Measurements from ENCODE around the gene CHGA.

CHGA gene, protein sequence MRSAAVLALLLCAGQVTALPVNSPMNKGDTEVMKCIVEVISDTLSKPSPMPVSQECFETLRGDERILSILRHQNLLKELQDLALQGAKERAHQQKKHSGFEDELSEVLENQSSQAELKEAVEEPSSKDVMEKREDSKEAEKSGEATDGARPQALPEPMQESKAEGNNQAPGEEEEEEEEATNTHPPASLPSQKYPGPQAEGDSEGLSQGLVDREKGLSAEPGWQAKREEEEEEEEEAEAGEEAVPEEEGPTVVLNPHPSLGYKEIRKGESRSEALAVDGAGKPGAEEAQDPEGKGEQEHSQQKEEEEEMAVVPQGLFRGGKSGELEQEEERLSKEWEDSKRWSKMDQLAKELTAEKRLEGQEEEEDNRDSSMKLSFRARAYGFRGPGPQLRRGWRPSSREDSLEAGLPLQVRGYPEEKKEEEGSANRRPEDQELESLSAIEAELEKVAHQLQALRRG

DNA sequence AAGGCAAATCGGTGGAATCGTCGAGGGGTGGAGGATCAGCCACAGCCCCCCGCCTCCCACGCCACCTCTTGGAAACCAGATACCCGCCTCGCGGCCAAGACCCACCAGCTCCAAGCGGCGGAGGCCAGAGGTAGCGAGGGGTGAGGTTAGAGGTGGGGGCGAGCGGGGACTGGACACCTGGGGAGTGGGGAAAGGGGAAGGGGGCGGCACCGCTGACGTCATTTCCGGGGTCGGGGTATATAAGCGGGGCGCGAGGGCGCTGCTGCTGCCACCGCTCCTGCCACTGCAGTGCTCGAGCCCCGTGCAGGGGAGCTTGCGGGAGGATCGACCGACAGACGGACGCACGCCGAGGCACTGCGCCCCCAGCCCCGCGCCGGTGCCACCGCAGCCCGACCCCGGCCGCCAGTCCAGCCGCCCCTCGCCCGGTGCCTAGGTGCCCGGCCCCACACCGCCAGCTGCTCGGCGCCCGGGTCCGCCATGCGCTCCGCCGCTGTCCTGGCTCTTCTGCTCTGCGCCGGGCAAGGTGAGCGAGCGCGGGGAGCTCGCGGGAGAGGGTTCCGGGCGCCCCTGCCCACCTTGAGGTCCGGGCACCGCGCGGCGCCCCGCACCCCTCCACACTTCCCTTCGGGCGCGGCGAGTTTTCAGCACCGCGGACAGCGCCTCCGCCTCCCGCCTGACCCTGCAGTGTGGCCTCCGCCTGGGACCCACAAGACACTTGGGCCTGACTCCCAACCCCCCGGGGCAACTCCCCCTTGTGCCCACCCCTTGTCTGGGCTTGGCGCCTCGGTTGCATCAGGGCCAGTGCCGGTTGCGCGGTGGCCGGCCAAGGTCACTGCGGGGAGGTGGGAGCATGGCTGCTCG is at the start of gene CHGA:
Gene CHGA, plus strand, starts transcription at position 268 of the 861 bp plus-strand sequence. Its CDS starts 210 bp downstream, at position 478.
- peak in 2 of 3 experiments; percentile 20 to 29 for DNase-seq (ENCODE audit: low read depth in 2 of 3, low spot score in 2 of 3)

DNA sequence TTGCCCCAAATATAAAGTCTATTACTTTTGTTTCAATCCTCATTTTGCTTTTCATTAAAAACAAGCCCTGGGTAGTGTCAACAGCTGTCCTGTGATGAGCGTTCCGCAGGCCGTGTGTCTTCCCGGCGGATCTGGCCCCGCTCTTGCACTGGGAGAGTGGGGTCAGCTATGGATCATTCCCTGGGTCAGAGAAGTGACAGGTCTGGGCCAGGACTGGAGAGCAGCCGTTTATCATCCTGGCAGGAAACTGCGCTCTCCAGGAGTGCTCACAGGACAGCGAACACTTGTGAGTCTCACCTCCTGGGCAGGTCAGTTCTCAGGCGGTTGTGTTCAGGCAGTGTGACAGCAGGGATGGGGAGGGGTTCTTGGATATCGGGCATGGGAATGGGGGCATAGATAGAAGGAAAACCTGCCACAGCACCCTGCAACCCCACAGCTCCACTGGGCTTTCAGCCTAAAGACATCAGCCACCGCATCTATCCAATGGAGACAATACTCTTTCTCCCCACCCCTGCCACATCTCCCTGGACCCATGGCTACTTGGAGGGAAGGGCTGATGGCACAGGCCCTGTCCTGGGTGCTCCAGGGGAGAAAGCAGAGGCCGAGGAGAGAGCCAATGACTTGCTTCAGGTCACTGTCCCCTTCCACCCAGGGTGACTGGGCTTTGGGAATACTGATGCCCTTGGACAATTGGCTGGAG is 47.8 kb upstream of the CHGA start:
- DNase-seq (ENCODE audit: low read depth in 2 of 3, low spot score in 2 of 3) = no peak

DNA sequence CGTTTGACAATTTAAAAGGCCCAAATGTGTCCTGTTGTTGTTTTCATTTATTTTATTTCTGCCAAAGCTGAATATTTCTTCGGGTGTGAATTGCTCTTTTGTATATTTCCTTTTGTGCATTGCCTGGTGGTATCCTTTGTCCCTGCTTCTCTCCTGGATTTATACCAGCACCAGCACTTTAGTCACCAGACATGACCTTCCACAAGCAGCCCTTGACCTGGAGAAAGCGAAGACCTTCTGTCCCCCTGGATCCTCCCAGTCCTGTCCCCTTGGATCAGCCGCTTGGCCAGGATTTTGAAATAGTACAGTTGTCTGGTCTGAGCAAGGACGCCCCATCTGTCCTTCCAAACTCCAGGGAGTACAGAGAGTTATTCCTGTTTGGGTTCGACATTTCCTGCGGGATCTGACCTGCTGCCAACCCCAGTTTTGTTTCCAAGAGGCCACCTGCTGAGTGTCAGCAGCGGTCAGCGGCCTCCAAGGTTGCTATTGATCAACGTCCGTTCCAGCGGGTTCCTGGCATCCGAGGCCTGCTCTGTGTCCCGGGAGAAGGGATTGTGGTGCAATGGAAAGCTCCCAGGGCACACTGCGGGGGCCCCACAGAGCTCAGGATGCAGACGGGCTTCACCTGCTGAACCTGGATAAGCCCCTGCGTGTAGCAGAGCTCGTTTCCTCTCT is 45.1 kb upstream of the CHGA start:
- DNase-seq (ENCODE audit: low read depth in 2 of 3, low spot score in 2 of 3) = no peak

DNA sequence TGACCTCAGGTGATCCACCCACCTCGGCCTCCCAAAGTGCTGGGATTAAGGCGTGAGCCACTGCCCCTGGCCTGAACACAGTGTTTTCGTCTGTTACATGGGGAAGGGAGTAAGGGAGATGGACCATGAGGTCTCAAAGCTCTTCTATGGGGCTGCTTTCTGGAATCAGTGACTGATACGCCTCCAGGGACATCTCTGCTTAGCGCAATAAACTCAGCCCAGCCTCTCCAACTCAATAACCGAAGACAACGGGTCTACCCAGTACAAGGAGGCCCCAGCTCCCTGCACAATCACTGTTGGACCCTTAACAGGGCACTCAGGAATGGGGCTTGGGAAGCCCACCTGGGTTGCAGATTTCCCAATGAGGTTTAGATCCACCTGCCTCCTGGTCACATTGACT is 42.6 kb upstream of the CHGA start:
- no peak for DNase-seq (ENCODE audit: low read depth in 2 of 3, low spot score in 2 of 3)

DNA sequence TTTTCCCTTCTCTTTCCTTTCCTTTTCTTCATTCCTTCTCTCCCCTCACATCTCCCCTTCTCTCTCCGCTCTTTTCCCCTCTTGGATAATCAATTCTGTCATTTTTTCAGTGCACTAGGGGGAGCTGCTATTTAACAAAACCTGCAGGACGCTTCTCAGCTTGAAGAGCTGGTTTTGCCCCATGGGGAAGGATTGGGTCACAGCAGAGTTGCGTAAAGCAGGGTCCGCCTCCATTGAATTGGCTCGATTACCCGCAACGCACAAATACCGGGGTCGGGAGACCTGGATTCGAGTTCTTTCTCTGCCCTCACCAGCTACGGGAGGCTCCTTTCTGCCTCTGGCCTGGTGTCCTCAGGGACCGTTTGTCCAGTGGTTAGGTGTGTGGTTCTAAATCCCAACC is 42.1 kb upstream of the CHGA start:
- DNase-seq (ENCODE audit: low read depth in 2 of 3, low spot score in 2 of 3) = no peak

DNA sequence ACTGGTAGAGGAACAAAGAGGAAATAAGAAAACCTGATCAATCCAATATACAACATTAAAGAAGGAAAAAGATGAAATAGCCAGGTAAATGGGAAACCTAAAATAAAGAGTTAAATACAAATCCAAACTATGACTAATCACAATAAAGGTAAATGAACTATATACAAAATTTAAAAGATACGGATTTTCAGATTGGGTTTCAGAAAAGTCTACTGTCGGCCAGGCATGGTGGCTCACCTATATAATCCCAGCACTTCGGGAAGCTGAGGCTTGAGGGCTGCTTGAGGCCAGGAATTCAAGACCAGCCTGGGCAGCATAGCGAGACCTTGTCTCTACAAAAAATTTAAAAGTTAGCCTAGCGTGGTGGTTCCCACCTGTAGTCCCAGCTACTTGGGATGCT is 39.9 kb upstream of the CHGA start:
- DNase-seq (ENCODE audit: low read depth in 2 of 3, low spot score in 2 of 3) = no peak

DNA sequence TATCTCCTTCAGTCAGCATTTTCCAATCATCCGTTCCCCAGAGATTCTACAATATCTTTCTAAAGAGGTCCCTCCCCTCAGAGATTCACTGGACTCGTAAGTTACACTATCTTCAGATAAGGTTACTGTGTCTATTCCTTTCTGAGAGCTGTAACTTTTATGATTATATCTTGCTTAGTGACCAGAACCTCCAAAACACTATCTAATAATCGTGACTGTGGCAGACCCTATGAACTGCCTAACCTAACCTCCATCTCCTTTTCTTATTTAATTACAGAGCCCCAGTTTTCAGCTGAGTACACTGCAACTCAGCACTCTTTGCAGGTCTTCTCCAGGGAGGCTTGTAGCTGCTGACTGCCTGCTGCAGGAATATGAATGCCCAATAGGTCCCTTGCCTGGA is 38.5 kb upstream of the CHGA start:
- no peak for DNase-seq (ENCODE audit: low read depth in 2 of 3, low spot score in 2 of 3)

DNA sequence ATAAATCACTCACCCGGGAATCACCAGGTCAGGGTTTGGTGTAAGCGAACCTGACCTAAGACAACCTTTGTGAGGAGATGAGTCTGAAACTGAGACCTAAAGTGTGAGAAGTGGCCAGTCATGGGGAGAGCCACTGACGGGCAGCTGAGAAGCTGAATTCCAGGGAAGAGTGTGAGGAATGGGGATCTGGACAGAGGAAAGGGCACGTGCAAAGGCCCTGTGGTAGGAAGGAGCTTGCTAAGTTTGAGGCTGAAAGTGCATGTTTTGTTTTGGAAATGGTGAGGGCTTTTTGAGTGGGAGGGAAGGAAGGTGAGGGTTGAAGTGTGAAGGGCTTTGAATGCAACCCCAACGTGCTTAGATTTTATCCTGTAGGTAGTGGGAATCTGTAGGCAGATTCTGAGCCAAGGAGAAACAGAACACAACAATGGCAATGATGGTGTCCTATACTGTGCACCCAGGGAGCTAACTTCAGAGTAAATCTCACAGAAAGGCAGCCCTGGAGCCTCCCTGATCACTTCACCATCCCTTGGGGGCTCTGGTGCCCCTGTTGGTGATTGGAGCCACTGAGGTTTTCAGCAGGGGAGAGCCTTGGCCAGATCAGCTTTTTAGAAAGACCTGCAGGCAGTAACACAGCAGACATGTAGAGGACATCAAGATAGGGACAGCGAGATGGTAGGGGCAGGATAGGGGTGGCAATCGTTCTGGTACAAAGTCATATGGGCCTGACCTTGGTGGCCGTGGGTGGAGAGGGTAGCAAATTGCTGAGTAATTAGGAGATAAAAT is 37.5 kb upstream of the CHGA start:
- DNase-seq (ENCODE audit: low read depth in 2 of 3, low spot score in 2 of 3) = no peak

DNA sequence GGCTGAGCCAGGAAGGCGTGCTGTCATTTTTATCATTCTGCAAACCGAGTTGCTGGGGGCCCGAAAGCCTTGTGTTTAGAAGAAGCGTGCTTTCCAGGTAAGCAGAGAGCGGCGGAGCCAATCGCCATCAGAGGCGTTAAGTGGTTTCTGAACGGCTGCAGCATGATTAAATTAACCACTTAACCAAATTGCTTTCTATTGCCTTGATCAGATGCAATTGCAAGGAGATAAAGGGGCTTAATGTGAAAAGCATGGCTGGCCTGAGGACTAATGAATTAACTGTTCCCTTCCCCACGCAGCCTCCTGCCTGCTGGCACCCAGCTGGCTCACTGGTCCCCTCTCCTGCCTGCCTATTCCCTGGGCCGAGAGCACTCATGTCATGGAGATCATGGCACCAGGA is 36.6 kb upstream of the CHGA start:
- DNase-seq (ENCODE audit: low read depth in 2 of 3, low spot score in 2 of 3) = no peak

DNA sequence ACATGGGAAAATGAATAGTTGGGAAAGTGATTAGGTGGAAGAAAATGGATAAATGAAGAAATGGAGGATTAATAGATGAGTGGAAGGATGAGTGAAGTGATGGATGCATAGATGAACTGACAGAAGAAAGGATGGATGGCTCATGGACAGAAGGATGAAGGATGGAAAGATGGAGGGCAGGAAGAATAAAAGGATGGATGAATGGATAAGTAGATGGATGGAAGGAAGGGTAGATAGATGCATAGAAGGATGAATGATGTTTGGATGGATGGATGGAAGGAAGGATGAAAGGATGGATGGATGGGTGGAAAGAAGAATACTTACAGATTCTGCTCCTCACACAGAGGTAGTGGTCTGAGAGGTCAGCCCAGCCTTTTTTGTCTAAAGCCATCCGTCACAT is 35.8 kb upstream of the CHGA start:
- no peak for DNase-seq (ENCODE audit: low read depth in 2 of 3, low spot score in 2 of 3)

DNA sequence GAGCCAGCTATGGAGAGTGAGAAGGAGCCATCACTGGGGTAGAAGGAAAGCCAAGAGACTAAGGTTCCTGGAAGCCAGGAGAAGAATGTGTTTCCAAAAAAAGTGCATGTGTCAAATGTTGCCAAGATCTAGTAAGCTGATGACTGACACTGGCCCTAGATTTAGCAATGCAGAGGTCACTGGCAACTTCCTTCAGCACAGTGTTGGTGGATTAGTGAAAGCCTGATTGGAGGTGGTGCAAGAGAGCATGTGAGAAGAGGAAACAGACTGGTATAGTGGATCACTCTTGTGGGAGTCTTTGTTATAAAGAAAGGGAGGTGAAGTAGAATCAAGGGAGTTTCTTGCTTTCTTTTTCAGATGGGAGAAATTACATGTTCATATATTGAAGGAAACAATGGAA is 34.1 kb upstream of the CHGA start:
- DNase-seq (ENCODE audit: low read depth in 2 of 3, low spot score in 2 of 3) = no peak

DNA sequence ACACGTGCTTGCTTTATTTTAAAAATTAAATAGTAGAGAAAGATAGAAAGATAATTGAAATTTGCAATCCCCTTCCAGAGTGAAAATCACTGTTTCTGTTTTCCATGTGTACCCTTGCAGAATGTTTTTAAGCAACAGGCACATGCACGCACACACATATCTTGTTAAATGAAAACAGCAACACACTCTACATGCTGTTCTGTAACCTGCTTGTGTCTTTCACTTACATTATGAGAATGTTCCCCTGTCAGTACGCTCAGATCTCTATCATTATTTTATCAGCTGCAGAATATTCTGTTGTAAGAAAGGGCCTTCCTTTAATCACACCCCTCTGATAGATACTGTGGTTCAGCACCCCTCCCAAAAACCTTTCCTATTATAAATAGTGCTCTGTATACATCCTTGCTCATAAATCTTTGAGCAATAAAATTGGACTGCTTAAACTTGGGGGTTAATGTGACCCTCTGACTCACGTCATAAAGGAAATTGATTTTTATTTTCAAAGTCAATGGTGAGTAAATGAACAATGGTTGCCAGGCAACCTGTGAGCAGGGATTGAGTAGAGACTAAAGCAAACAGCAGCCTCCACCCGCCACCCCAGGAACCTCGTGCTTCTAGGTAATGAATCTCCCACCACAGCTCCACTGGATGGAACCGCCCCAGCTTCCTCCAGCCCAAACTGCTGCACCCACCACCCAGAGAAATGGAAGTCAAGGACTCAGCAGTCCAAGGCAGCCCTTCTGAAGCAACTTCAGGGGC is 31.9 kb upstream of the CHGA start:
- DNase-seq (ENCODE audit: low read depth in 2 of 3, low spot score in 2 of 3) = no peak

DNA sequence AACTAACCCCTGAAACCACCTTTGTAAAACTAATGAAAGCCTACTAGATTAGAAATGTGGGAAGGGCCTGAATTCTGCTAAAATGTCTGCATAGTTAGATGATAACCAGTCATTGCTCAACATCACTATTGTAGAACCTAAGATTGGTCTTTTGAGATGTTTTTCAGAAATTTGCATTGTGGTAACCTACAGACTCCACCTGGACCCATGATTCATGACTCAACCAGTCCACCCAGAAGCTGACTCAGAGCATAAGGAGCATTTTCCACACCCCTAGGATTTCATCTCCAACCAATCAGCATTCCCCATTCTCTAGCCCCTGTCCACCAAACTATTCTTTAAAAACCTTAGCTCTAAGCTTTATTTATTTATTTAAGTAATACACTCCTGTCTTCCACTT is 30.4 kb upstream of the CHGA start:
- DNase-seq (ENCODE audit: low read depth in 2 of 3, low spot score in 2 of 3) = no peak

DNA sequence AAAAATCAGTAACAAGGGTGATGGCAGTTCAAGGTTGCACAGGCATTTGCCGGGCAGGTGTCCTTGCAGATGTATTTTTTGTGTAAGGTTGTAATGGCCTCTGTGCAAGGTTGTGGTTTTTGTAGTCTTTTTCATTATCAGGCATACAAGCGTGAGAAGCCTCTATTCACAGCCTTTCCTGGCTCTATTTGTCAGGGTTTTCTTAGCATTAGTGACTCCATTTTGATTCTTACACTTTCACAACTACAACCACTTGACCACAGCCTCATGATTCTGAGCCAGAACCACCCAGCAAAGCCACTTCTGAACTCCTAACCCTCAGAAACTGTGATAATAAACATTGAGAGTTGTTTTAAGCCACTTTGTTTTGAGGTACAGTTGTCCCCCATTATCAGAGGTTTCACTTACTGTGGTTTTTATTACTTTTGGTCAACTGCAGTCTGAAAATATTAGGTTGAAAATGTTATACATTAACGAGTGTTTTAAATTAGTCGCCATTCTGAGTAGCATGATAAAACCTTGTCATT is 27.5 kb upstream of the CHGA start:
- no peak for DNase-seq (ENCODE audit: low read depth in 2 of 3, low spot score in 2 of 3)

DNA sequence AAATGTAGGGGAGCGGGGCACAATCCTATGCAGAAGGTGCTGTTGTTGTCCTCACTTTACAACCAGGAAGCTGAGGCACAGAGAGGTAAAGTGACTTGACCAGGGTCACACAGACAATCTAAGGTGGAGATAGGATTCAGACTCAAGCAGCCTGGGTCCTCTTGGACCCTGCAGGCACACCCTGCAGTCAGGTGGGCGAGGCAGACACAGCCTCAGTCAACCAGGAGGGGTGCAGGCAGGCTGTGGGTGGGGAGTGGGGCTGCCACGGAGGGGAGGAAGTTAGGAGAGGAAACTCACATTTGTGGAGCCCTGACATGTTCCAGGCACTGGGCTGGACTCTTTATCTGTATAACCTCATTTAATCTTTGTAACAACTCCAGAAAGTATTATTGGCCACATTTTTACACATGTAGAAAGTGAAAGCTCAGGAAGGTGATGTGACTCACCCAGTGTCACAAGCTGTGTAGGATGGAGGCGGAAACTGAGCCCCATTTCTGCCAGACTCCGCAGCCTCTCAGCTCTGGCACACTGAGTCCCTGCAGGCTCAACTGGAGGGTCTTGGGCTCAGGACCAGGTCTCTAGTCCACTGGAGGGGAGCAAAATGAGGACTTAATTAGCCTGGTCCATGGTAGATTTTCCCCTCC is 24.9 kb upstream of the CHGA start:
- DNase-seq (ENCODE audit: low read depth in 2 of 3, low spot score in 2 of 3) = peak in 1 of 3 experiments; percentile 22

DNA sequence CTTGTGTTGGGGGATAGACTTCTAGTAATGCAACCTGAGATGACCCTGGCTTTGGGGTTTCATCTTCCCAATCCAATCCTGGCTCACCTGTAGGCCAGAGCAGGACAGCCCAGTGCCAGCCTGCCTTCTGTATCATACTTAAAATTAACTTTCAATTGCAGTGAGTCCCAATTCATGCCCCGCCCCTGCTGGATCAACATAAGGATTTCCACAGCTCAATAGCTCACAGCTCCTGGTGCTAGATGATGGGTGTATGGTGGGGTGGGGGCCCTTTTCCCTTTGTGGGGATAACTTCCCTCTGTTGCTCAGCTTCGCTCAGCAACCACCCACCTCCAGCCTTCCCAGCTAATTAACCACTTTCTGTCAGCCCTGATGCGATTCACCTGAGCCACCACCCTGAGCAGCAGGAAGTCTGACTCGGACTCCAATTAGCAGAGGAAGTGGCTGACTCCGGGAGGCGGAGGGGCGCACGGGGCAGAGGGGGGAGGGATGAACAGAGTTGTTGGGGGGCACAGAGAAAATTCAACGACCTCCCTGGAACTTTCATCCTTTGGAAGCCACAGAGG is 24.3 kb upstream of the CHGA start:
- no peak for DNase-seq (ENCODE audit: low read depth in 2 of 3, low spot score in 2 of 3)

DNA sequence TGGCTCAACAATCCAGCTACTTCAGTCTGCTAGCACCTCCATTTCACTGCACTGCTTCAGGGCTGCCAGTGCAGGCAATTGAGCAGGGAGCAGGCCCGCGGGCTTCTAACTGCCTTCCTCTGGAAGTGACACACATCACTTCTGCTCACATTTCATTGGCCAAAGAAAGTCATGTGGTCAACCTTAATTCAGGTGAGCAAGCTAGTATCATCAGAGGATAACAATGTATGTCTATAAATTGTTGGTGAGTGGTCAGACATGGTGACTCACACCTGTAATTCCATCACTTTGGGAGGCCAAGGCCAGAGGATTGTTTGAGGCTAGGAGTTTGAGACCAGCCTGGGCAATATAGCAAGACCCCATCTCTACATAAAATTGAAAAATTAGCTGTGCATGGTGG is 22.3 kb upstream of the CHGA start:
- DNase-seq (ENCODE audit: low read depth in 2 of 3, low spot score in 2 of 3) = no peak

DNA sequence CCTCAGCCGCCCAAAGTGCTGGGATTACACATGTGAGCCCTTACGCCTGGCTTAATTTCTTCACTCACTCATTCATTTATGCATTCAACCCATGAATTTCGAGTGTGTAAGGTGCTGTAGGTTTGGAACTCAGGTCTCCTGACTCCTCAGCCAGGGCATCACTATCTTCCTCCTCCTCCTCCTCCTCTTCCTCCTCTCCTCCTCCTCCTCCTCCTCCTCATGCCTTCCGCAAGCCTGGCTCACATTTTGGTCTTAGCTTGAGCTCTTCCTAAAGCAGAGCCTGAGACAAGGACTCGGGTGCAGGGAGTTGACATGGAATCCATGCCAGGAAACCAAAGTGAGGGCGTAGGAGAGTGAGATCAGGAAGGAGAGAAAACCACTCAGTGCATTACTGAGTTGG is 20.8 kb upstream of the CHGA start:
- DNase-seq (ENCODE audit: low read depth in 2 of 3, low spot score in 2 of 3) = no peak

DNA sequence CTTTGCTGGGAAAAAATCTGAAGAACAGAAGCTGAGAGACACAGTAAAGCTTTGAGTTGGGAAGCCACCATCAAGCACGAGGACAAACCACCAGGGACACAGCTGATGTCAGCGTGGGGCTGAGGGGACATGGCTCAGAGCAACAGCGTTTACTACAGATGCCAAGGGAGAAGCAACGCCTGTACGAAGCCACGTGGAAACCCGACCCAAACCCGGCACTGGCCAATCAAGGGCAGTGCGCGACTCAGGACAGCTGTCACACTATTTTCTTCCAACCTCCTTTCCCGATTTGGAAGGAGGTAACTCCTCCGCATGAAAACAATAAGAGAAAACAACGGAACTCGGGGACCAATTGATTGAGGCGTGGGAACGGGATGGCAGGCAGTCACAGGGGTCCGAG is 20.2 kb upstream of the CHGA start:
- no peak for DNase-seq (ENCODE audit: low read depth in 2 of 3, low spot score in 2 of 3)
